Stimulated activated CD4-positive, alpha-beta T cell treated with anti-CD3 and anti-CD28 coated beads, Interleukin-1b, Interleukin-23, amount 100 ng/mL, for 4 hours (primary cell): Measurements from ENCODE around the gene OBSCN.
"Not testable (repeated sequence)": the region's sequence is repeated elsewhere in the genome, so short reads cannot be mapped to it uniquely, and the experiment has no call there.

Experiments
- DNase-seq, 2 donors: peaks; one replicate each; pipeline ENCODE4 v3.0.0-alpha.2; 2020; ENCODE audit warnings: low read depth in 2 of 2

Gene OBSCN

GRCh38 chr1:228172591-228173527, 35.0 kb upstream of the OBSCN start:
- DNase-seq: no peak

DNA sequence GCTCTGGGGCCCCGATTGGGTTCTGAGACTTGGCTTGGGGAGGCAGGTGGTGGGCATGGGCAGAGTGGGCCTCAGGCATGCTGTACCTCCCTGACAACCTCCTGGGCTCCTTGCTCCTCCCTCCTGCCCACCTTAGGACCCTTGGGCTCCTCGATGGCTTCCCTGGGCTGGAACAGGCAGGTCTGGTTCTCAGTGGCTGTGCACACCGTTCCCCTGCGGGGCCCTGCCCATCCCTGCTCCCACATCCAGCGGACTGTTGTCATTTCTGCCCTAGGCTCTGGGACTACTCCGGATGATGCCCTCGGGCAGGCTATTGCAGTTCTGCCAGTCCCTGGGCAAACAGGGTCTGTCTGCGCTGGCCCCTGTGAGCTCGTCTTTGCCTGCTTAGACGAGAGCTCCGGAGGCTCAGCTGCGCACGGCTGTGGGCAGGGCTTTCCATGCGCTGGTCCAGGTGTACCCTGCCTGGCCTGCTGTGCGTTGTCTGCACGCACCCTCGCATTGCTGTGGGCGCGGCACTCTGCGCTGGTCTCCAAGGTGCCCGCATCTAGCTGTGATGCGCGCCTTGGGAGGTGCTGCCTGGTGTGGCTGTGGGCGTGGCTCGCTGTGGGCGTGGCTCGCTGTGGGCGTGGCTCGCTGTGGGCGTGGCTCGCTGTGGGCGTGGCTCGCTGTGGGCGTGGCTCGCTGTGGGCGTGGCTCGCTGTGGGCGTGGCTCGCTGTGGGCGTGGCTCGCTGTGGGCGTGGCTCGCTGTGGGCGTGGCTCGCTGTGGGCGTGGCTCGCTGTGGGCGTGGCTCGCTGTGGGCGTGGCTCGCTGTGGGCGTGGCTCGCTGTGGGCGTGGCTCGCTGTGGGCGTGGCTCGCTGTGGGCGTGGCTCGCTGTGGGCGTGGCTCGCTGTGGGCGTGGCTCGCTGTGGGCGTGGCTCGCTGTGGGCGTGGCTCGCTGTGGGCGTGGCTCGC, 34.0 kb upstream of the OBSCN start:
- not testable (repeated sequence) for DNase-seq

DNA sequence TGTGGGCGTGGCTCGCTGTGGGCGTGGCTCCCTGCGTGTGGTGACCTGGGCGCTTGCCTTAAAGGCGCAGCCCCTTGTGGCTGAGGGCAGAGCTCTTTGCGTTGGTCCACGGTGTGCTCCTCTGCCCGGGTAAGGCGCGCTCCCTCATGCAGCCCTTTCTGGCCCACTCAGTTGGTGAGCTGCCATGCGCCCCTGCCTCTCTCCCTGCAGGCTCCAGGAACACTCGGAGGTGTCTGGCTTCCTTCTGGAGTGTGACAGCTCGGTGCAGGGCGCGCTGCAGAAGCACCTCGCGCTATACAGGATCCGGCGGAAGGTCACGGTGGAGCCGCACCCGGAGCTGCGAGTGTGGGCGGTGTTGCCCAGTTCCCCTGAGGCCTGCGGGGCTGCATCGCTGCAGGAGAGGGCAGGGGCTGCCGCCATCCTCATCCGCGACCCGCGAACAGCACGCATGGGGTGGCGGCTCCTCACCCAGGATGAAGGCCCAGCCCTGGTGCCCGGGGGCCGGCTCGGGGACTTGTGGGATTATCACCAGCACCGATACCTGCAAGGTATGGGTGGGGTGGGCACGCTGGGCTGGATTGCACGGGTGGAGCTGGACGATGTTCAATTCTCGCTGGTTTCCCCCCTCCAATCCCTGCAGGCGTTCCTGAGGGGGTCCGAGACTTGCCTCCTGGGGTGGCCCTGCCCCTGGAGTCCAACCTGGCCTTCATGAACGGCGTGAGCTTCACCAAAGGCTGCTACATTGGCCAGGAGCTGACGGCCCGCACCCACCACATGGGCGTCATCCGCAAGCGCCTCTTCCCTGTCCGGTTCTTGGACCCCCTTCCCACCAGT, 33.1 kb upstream of the OBSCN start:
- no peak for DNase-seq

GRCh38 chr1:228175316-228176023, 32.4 kb upstream of the OBSCN start:
- DNase-seq: no peak

DNA sequence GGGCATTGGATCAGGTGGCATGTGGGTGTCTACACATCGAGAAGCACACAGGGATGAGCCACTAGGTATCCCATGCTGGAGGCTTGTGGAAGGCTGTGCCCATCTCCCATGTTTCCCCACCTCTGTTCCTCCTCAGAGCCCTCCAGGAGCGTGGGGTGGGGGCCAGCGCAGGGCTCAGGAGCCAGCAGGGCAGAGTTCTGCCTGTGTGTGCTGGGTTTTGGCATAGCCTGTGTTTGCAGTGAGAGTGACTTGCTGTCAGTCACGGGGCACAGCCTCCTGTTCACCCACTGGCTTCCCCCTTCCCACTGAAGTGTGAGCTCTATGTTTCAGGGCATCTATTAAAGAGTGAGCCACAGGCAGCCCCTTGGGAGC, 31.8 kb upstream of the OBSCN start:
- no peak for DNase-seq

DNA sequence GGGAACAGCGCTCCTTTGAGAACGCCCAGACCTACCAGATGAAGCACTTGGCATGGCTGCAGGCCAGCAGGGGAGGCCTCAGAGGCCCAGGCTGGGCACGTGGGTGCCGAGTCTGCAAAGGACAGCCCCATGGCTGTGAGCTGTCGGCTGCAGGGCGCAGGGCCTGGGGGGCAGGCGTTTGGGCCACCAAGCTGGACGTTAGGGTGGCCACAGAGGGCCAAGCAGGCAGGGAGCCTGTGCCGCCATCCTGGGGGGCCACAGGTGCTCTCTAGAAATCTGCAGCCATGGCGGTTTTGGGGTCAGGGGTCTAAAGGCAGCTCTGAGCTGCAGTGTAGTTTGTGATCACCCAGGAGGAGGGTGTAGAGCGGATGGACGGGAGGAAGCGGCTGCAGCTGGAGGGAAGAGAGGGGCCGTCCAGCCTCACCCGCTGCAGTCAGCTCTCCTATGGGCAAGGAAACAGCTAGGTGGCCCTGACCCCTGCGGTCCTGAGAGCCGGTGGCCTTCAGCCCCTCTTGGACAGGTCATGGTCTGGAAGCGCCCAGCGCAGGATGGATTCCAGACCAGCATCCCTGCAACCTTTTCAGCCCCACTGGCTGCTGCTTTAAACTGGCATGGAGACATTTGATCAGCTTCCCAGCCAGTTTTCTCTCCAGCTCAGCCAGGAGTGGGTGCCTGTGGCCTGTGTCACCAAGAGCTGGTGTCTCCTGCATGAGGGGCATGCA, 31.2 kb upstream of the OBSCN start:
- no peak for DNase-seq

GRCh38 chr1:228177183-228177475, 30.7 kb upstream of the OBSCN start:
- DNase-seq: no peak

DNA sequence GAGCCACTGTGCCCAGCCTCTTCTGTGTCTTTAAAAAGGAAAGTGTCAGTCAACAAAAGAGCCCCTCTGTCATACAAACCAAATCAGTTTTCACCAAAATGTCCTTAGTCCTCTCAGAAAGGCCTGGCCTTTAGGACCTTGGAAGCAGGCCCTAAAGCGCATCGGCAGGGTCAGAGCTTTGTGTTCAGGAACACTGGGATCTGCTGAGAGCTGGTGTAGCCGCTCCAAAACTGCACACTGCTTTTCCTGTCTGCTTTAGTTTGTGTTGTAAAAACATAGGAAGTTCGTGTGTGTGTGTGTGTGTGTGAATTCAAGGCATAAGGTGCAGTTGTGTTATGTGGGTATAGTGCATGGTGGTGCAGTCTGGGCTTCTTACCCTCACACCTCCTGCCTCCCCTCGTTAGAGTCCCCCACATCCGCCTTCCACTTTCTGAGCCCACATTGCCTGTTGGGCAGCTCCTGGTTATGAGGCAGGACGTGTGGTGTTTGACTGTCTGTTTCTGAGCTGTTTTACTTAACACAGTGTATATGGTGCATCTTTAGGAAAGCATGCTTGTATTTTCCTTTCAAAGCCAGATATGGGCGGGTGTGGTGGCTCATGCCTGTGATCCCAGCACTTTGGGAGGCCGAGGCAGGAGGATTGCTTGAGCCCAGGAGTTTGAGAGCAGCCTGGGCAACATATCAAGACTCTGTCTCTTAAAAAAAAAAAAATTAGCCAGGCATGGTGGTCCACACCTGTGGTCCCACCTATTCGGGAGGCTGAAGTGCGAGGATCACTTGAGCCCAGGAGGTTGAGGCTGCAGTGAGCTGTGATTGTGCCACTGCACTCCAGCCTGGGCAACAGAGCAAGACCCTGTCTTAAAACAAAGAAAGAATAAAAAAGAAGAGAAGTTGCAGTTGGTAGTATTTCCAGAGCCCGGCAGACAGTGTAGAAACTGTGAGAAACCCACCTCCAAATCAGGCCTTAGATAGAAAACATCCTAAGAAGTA, 29.8 kb upstream of the OBSCN start:
- no peak for DNase-seq

DNA sequence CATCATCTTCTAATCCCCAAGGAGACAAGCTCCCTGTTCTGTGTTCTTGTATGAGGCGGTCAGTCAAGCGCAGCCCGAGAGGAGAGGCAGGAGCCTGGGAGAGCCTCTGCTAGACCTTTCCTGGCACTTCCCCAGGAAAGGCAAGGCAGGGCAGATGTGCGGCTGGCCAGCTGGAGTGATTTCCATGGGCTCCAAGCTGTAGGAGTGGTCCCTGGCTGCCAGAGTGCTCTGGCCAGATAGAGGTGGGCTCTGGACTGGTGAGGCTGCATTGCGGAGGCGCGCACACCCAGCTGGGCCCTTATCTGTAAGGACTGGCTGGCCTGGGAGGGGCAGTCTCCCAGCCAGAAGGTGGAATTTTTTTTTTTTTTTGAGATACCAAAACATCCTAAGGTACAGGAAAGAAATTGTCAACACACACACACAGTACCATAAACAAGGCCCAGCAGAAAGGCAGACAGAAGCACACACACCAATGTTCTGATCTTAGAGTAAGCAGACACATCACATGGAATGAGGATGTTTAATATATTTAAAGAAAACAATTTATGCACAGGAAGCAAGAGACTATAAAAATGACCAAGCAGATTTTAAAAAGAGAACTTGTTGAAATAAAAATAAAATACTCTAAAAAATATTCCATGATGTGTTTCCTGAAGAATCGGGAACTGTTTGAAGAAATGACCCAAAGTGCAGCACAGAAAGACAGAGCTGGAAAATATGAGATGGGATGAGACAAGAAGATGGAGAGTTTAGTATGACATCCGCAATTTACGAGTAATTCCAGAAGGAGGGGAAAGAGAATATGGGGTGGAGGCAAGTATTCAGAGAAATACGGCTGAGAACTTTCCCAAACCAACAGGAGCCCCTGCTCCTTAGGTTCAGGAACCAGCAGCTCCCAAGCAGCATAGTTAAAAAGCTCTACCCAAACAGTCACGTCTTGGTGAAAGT, 28.8 kb upstream of the OBSCN start:
- no peak for DNase-seq

- DNase-seq: no peak
Measured at GRCh38 chr1:228180271-228180958, 27.4 kb upstream of the OBSCN start.

- no peak for DNase-seq
Measured at GRCh38 chr1:228180959-228181644, 26.7 kb upstream of the OBSCN start.

DNA sequence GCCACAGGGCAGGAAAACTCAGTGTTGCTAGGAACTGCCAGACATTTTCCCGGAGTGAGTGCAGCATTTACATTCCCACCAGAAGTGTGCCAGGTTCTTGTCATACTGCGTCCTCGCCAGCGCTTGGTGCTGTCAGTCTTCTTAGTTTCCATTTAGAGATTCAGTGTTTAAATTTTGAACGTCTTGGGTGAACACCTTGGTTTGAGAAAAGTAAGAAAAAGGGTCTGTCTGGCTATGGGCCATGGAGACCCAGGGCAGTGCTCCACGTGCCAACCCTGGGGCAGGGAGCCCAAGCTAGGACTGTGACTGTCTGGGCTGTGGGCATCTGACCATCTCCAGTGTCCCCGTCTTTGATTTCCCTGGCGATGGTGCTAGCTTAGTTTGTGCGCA, 26.2 kb upstream of the OBSCN start:
- no peak for DNase-seq

DNA sequence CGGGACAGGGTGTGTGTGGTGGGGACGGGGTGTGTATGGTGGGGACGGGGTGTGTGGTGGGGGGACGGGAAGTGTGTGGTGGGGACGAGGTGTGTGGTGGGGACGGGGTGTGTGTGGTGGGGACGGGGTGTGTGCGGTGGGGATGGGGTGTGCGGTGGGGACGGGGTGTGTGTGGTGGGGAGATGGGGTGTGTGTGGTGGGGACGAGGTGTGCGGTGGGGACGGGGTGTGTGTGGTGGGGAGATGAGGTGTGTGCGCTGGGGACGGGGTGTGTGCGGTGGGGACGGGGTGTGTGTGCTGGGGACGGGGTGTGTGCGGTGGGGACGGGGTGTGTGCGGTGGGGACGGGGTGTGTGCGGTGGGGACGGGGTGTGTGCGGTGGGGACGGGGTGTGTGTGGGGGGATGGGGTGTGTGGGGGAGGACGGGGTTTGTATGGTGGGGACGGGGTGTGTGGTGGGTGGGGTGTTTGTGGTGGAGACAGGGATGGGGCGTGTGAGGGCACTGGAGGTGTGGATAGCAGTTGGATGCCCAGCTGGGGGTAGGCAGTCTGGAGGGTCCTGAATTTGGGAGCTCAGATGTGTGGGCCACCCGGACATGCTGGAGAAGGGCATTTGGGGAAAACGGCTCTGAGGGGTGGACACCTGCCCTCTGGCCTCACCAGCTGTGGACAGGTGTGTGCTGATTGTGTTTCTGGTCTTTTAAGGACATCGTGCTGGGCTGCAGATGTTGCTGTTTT, 25.4 kb upstream of the OBSCN start:
- DNase-seq: no peak

DNA sequence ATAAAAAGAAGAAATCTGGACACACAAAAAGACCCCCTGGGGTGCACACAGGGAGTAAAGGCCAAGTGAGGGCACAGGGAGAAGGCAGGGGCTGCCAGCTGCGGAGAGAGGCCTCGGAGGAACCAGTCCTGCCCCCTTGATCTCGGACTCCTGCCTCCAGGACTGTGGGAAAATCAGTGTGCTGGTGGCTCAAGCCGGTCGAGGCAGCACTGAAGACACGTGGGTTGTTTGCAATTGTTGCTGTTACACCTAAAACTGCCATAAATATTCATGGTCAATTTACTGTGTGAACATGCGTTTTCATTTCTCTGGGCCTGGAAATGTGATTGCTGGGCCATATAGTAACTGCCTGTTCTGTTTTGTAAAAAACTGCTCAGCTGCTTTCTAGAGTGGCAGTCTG, 23.7 kb upstream of the OBSCN start:
- DNase-seq: no peak

DNA sequence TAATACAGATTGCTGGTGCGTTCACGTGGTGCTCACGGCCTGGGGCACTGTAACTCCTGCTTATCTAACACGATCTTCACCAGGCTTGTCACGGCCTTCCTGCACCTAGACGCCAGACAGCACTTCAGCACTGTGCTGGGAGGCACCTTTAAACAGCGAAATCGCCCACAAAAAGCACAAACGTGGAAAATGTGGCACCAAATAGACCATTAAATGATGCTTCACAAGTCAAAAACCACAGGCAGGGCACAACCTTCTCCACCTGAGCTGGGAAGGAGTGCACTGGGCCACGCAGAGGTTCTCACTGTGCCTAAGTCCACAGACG, 22.2 kb upstream of the OBSCN start:
- peak in 1 of 2 donors; percentile 12 for DNase-seq

GRCh38 chr1:228188249-228188648, 19.6 kb upstream of the OBSCN start:
- not testable (repeated sequence) for DNase-seq

GRCh38 chr1:228190182-228190581, 17.7 kb upstream of the OBSCN start:
- no peak for DNase-seq
